ENCODE measurements around the gene EIF4E1B. TPM values are rescaled to one million over a fixed set of nuclear protein-coding genes. Genes with fewer than 3 reads are reported as not detected.

Gene EIF4E1B
- total RNA-seq, 4 donors from 2014 or later = not detected

- WGBS, 2 donors = 72 to 89% methylated on average over 2 to 5 of the region's 5 CpGs
- intact Hi-C loops (cut with DNase I; ENCODE audit: low total_unique reads) = no loop called here
- H3K4me3 ChIP-seq (ENCODE audit: low read depth, poor library complexity, severe bottlenecking) = no peak overlapping the region
- no peak for DNase-seq (ENCODE audit: low spot score in 2 of 2)
- TF ChIP-seq, protein P1, sequence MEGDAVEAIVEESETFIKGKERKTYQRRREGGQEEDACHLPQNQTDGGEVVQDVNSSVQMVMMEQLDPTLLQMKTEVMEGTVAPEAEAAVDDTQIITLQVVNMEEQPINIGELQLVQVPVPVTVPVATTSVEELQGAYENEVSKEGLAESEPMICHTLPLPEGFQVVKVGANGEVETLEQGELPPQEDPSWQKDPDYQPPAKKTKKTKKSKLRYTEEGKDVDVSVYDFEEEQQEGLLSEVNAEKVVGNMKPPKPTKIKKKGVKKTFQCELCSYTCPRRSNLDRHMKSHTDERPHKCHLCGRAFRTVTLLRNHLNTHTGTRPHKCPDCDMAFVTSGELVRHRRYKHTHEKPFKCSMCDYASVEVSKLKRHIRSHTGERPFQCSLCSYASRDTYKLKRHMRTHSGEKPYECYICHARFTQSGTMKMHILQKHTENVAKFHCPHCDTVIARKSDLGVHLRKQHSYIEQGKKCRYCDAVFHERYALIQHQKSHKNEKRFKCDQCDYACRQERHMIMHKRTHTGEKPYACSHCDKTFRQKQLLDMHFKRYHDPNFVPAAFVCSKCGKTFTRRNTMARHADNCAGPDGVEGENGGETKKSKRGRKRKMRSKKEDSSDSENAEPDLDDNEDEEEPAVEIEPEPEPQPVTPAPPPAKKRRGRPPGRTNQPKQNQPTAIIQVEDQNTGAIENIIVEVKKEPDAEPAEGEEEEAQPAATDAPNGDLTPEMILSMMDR (IDR thresholded peaks at IDR 0.05) = no peak
- TF ChIP-seq POLR2A (IDR thresholded peaks at IDR 0.05) = no peak
Measured at GRCh38 chr5:176678584-176678983, 48.1 kb downstream of the EIF4E1B start.

DNA sequence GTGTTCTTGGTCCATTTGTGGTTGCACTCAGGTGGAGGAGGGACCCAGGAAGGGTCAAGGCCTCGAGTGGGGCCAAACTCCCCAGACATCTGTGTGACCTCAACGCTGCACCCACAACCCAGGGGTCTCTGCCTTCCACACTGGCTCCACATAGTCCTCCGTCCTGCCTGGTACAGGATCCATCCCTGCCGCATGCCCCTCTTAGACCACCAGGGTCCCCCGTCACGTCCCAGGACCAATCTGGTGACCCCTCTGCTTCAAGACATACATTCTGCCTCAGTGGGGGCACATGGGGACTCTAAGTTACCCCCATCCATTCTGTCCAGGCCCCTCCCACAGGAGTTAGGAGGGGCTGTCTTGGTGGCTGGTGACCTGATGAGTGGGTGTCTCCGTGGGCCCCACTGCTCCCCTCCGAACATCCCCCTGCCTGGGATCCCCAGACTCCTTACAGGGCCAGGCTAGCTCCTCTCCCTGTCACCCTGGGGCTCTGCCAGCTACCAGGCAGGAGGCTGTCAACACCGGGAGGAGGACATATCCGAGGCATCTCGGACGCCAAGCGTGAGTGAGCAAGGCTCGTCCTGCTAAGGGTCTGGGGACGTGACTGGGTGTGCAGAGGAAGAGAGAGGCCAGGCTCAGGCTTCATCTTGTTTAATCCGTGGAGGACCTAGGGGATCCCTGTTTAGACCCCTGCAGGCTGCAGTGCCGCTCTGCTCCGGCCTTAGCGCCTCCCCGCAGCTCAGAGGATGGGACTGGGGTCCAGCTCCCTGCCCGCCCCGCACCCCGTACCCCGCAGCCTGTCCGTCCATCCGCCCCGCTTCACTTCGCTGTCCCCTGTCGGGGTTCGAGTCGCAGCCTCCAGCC, 49.1 kb downstream of the EIF4E1B start:
- intact Hi-C loops (cut with DNase I; ENCODE audit: low total_unique reads) = no loop called here
- 26 to 46% methylated on average over 16 to 31 of the region's 31 CpGs for WGBS, 2 donors
- no peak overlapping the region for H3K4me3 ChIP-seq (ENCODE audit: low read depth, poor library complexity, severe bottlenecking)
- DNase-seq (ENCODE audit: low spot score in 2 of 2) = no peak
- no peak for TF ChIP-seq POLR2A (IDR thresholded peaks at IDR 0.05)
- TF ChIP-seq, protein P1 (IDR thresholded peaks at IDR 0.05) = no peak

GRCh38 chr5:176680226-176680563, 49.7 kb downstream of the EIF4E1B start:
- DNase-seq (ENCODE audit: low spot score in 2 of 2) = no peak
- WGBS, 2 donors = 2 to 3% methylated on average over 27 to 32 of the region's 33 CpGs
- intact Hi-C loops (cut with DNase I; ENCODE audit: low total_unique reads) = no loop called here
- TF ChIP-seq, protein P1 (IDR thresholded peaks at IDR 0.05) = no peak
- no peak for TF ChIP-seq POLR2A (IDR thresholded peaks at IDR 0.05)
- H3K4me3 ChIP-seq (ENCODE audit: low read depth, poor library complexity, severe bottlenecking) = no peak overlapping the region

DNA sequence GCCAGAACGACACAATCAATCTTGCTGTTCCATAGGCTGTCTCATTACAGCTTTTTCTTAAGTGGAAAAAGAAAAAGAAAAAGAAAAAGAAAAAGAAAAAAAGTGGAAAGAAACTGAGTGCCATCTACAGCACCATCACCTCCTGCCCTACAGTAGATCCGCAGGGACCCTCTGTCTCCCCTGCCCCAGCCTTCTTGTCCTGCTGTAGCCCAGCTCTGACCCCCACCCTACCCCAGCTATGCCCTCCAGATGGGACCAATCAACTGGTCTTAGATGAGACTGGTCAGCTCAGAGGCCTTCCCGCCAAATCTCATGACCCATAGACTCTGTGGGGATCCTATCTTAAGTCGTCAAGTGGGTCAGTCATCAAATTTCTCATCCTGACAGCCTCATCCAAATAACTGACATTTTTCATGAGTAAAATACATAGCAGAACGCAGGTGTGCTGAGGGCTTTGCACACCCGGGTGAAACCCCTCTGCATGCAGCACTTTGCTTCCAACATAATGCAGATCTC, 51.6 kb downstream of the EIF4E1B start:
- TF ChIP-seq, protein P1 (IDR thresholded peaks at IDR 0.05) = no peak
- TF ChIP-seq POLR2A (IDR thresholded peaks at IDR 0.05) = no peak
- WGBS, 2 donors = 70 to 75% methylated on average over 6 of the region's 6 CpGs
- intact Hi-C loops (cut with DNase I; ENCODE audit: low total_unique reads) = no loop called here
- no peak for DNase-seq (ENCODE audit: low spot score in 2 of 2)
- no peak overlapping the region for H3K4me3 ChIP-seq (ENCODE audit: low read depth, poor library complexity, severe bottlenecking)

GRCh38 chr5:176685010-176685409, 54.5 kb downstream of the EIF4E1B start:
- H3K4me3 ChIP-seq (ENCODE audit: low read depth, poor library complexity, severe bottlenecking) = no peak overlapping the region
- TF ChIP-seq, protein P1 (IDR thresholded peaks at IDR 0.05) = no peak
- TF ChIP-seq POLR2A (IDR thresholded peaks at IDR 0.05) = no peak
- DNase-seq (ENCODE audit: low spot score in 2 of 2) = no peak
- intact Hi-C loops (cut with DNase I; ENCODE audit: low total_unique reads) = no loop called here

Measured in lower leg skin (tissue), 4 donors.